Anterior cingulate cortex (tissue), 58 donors: ENCODE measurements around the gene CDH13.

Experiments used
- DNase-seq, 58 donors: peaks; one replicate each; lab custom pipeline; 2025; lab: John Stamatoyannopoulos, UW

The CDH13 gene

DNA sequence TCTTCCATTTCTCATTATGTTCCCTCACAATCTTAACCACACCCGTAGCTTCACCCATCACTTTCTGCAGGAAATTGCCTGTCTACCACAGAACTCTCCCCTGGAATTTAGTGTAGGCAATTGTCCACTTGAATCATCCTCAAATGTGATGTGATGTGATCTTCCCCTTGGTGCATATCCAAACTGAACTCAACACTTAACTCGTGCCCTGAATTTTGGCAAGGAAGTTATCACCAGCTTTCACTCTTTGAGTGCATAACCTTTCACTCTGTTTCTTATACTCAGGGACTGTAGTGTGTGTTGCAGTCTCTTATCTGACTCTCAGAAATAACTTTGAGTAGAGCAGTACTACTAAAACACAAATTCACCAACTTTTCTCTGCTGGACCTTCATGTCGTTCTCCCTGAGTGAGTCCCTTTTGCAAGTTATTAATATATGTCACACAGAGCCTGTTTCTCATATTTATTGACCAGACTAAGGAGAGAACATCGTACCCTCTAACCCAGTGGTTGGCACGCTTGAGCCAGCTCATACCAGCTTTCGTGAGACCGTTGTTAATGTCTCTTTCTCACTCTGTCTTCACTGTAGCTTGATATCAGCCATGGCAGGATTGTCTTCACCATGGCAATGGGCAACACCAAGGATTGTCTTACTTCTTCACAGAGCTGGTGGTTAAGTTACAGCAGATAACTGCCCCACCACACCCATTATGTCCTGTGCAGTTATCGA lies 622.1 kb downstream of the CDH13 start:
- no peak for DNase-seq

DNA sequence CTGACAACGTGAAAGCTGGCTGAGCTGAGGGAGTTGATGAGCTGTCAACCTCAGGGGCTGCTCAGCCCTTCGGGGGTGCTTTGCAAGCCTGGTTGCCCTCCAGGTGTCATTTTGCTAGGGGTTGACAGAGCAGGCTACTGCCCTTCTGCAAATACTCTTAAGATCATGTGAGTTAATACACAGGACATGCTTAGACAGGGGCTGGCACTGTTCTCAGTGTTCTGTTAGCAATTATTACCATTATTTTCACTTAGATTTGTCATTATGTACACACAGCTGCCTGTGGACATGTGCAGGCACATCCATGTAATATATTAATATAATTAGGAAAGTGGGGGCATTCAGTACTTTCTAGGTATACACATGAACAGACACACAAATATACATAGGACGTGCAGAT lies 626.8 kb downstream of the CDH13 start:
- no peak for DNase-seq

DNA sequence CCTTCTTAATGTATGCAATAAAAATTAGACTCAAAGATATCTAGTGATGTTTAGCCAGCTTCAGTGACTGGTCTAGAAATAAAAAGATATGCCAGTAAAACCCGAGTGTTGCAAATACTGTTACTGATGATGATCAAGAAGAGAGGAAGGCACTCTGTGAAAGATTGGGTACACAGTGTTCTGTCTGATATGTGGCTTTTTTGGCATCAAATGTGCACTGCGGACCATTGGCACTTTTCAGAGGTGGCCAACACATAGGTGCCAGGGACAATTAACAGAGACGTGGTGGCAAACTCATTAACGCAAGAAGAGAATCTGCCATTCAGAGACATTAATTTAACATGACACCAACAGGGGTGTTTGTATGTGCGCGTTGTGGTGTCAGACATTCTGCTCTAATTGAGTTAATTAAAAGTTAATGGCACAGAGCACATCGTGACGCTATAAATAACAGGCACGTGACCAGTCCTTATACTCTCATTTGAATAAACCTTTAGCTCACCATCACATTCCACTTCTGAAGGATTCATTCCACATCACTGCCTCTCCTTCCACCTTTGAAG lies 631.7 kb downstream of the CDH13 start:
- no peak for DNase-seq

DNA sequence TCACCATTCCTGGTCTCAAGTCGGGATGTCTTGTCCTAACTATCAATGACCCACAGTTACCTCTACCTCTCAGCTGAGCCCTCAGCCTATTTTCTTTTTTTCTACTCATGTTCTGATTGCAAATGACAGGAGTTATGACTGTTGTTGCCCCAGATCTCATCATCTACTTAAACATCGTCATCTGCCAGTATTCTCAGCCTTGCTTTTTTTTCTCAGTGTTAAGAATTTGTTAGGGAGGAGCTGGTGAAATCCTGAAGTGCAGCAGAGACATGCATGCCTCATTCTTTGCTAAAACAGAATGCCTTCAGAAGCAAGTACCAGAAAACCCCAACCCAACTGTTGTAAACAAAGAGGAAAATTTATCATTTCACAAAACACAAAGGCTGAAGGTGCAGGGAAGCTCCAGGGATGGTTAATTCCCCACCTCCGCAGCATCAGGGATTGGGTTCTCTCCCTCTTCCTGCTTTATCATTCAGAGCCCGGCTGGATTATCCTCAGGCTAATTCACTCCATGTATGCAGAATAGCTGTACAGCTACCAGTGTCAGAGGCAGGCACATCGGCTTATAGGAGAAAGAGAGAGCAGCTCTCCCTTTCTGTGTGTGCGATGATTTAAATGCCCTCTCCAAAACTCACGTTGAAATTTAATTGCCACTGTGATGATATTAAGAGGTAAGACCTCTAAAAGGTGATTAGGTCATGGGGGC lies 640.2 kb downstream of the CDH13 start:
- DNase-seq, result no peak

DNA sequence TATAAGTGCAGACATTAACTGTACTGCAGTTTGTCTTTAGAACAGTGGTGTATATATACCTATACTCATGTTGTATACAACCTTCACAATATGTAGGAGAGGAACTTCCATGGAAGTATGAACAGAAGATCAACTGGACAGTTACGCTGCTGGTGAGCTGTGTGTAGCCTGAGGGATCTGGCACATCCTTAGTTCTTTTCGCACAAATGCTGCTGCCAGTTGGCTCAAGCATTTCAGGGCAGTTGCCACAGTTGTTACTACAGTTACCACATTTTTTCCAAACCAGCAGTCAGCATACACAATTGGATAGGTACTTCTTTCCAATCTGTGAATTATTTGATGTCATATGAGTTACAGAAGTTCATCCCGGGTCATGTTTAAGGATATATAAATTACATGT lies 641.4 kb downstream of the CDH13 start:
- DNase-seq, result no peak

DNA sequence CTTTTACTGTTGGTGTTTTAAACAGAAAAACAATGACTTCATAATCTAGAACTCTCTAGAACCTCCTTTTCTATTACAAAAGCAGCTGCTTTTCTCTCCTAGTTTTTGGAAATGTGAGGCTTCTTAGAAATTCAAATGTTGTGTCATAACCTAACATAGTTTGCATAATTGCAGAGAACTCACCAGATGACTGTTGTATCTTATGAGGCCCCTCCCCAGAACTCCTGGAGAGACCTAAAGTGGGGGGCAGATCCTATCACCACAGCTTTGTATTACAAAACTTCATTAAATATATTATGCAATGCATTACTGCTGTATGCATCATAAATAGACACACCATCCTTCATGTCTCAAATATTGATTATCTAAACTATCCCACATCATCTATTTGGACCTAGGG lies 642.3 kb downstream of the CDH13 start:
- no peak for DNase-seq

DNA sequence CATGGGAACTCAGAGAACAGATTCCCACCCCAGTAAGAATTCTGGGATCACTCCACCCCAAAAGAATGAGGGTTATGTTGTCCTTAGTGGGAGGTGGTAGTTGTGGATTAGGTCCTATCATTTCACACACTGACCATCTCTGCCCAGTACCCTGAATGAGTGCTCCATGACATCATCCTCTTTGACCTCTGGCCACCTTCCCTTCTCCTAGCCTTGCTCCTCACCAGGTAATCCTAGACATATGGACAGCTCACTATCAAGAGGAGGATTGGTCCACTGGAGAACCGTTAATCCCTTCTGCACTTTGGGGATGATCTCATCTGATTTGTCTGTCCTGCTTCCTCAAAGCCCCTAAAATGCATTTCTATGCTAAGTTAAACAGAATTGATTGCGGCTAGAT lies 642.8 kb downstream of the CDH13 start:
- DNase-seq, result no peak

DNA sequence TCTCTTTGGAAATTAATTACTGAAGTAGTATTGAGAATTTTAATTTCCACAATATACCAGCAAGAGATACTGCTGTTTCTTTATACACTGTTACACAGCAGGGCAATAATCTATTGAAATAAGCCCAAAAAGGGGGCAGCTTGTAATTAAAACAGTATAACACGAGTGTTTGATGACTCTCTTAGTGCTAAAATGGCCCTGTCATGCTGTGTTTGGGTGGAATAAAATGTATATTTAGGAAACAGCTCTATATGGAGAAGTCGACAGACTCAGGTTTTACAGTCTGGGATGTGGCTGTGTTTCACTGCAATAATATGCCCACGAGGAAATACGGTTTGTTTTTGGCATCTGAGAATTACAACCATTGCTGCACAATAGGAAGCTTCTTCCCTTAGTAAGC lies 643.3 kb downstream of the CDH13 start:
- DNase-seq, result no peak

DNA sequence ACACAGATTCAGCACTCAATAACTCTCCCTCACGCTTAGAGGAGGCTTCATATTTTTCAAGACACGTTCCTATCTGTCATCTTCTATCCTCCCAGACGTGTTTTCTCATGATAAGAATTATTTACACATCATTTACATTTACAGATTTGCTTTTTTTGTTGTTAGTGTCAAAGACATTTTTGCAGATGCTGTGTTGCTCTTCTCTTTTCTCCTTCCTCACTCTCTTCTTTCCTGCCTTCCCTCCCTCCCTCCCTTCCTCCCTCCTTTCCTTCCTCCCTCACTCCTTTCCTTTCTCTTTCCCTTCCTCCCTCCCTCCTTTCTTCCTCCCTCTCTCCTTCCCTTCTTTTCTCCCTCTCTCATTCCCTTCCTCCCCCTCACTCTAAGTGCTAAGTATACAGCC lies 643.9 kb downstream of the CDH13 start:
- DNase-seq, result no peak

DNA sequence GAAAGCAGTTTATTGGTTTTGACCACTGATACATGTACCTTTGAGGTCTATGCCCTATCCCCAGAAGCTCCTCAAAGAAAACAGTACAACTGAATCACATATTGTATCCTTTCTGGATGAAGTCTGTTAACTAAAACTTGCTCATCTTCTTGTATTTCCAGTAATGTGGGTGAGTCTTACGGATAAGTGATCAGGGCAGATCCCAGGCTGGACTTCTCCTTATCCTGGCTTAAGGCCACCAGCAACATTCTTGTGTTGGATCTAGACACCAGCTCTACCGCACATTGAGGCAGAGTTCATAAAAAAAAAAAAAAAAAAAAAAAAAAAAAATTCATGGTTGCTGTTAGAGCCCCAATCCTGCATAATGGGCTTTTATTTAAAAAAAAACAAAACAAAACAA lies 644.4 kb downstream of the CDH13 start:
- no peak for DNase-seq

DNA sequence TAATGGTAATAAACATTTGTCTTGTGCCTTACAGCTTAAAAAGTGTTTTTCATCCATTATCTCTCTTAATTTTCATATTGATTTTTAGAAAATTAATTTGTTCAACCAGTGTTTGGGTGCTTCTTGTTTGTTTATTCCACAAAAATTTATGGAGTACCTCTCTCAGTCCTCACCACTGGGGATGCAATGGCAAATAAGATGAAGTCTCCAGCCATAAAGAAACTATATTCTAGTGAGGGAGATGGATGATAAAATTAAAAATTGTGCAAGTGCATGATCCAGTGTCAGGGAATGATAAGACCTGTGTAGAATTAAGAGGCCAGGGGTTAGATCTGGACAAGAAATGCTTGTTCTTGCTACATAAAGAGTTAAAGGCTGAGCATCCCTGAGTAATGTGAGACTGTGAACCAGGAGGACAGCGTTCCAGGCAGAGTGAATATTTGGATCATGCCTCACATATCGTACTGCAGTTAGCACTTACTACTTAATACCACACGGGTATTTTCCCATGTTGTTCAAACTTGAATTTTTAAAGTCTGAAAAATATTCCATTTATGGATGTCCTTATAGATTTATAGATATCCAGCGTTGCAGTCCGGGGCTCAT lies 645.3 kb downstream of the CDH13 start:
- no peak for DNase-seq

DNA sequence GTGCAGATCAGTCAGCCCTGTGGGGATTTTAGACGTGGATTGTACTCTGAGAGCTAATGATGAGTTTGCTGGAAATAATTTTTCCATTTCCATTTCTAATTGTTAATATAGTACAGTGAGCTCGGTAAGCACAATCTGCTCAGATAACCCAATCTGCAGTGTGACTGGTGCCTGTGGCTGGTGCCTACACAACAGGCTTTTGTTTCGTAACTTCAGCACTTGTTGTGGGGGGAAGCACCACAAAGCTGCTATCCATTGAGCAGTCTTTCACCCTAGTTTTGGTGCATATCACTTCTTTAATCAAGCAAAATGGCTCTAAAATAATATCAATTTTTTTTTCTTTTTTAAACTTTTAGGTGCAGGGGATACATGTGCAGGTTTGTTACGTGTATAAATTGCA lies 646.1 kb downstream of the CDH13 start:
- DNase-seq, result peak in 4 of 58 donors; percentile 2 to 12 (median 8)

DNA sequence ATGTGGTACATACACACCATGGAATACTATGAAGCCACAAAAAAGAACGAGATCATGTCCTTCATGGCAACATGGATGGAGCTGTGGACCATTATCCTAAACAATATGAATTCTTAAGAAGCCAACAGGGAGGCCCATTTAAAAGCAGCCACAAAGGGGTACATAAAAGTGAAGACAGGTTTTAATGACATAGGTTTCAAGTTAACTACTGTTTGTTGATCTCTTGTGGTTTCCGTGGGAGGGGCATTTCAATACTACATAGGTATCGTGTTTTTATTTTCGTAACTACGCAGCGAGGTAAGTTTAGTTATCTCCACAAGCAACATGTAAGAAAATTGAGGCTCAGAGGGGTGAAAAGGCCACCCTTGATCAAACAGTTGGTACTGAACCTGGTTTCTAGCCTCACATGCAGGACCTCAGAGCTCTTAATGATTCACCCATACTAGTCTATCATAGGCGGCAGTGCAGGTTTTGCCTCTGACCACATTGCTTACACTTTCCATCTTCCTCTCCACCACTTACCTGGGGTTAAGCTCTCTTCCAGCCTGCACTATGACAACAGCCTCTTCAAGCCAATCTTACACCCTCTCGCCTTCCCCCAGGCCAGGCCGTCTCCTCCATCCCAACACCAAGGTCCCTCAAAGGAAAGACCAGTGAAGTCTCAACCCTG lies 646.9 kb downstream of the CDH13 start:
- no peak for DNase-seq

DNA sequence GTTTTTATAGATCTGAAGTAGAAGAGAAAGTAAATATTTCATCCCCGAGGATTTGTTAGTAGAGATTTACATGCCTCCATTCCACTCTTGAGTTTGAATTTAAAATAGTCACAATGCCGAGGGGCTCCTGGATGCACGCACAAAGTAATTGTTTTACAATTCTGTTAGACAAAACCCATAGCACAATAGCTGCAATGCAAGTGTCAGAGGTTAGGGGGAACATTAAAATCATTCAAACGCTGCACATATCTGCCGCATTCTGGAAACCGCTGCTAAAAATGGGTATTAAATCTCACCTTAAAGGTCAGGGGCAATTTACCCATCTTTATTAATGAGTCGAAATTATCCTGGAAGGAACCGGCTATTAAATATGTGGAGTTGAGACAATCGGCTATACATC lies 652.5 kb downstream of the CDH13 start:
- DNase-seq, result no peak

DNA sequence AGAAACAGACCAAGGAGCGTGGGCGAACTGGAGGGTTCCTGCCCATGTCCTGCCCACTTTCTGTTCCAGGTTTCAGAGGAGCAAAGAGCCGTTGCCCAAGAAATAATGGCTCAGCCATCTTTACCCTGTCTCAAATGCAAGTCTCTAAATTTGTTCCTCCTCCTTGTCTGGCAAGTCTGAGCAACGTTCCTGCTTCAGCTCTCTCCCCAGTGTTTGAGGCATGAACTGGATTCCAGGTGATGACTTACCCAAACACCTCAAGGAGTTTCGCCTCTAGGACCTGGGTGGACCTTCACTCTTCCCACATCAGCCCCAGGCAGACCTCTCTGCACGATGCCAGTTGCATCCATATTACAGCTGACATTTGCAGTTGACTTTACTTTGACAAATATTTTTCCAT lies 659.2 kb downstream of the CDH13 start:
- no peak for DNase-seq

DNA sequence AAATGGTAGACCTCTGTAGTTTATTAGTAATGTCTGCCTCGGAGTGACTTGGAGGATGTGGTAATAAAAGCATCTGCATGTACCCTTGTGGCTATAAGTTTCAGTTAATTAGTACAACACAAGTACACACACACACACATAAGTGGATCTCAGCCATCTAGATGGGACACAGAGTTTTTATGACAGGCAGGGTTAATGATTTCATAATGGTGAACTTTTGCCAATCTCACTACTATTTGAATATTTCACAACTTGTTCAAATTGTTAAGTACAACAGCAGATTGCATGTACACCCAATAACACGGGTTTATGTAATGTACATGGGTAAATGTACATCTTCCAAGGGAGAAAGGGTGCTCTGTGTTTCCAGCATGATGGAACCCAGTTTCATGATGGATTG lies 669.7 kb downstream of the CDH13 start:
- no peak for DNase-seq

DNA sequence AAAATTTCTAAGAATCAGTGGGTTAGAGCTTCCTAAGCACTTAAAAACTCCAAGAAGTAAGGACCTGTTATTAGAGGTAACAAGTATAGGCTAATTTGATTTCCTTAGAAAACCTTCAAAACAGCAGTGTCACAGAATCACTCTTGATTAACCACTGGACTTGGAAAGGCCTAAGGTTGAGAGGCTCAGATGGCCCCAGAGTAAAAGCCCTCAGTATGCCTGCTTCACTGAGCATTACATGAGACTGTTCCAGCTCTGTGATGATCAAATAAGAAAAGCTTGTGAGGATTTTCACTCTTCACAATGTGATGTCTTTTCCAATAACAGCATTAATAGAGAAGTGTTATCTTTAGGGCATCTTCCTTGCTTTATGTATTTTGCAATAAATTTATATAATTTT lies 671.8 kb downstream of the CDH13 start:
- no peak for DNase-seq

DNA sequence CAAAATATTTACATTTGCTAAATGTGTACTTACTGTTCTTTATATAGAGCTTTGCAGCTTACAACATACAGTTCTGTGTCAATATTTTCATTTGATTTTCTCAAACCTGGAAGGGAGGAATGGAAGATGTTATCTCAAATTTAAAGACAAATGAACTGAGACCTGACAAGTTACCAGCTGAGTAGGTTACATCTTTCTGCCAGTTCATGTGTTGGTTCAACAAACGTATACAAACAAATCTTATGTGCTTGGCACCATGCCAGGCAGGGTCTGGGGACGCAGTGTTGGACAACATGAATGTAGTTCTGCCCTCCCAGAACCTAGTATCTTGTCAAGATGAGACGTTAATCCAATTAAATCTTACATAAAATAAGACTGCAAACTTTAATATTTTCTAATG lies 673.6 kb downstream of the CDH13 start:
- DNase-seq, result no peak

DNA sequence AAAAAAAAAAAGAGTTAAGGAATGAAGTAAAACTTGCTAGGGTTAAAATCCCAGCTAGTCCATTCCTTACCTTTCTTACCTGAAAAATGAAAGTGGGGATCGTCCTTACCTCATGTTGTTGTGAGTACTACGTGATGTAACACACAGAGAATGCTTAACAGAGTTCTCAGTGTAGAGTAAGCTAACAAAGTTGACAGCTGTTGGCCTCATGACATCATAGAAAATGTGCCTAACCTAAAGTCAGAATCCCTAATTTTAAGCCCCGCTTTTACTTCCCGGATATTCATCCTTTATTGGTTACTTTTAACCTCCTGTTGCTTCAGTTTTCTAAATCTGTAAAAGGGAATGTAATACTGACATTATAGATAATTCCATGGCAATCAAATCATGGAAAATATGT lies 675.2 kb downstream of the CDH13 start:
- no peak for DNase-seq

DNA sequence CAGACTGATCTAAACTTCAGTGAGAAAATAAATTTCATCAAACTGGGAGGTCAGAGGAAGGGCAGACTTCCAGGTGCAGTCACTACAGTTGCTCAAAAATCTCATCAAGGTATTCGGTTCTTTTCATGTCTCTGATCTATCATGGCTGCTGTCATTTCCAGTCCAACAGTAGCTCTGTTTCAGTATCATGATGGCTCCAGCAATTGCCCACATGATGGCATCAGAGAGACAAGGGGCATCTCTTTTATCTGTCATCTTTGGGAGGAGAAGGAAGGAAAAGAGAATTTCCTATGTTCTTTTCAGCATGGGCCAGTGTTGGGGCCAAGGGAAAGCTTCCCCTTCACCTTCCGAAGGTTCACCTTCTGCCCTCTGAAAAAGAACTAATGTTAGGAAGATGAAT lies 676.1 kb downstream of the CDH13 start:
- DNase-seq, result no peak

DNA sequence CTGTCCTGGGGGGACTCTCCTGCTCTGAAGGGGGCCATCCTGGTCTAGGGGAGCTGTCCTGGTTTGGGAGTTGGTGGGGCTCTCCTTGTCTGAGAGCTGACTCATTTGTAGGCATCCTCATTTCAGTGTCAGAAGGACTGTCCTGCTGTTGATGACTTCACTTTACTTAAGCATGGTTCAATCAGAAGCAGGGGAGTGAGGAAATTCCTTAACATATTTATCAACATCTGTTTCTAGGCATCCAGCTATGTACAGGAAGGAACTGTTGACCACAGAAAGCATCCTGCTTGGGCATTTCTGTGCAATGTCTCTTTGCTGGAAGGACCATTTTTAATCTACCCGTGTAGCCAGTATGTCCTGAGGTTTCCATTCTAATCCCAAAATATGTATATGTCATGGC lies 678.3 kb downstream of the CDH13 start:
- DNase-seq, result no peak
